GM20000 (cell line): ENCODE results near the gene SHOX.

Experiments used
- DNase-seq: peaks from one replicate; pipeline ENCODE4 v3.0.0; 2012; ENCODE audit warnings: low spot score
- TF ChIP-seq, protein P1 (sequence below): IDR thresholded peaks from 2 replicates; pipeline ENCODE4 v1.5.1; 2012; ENCODE audit warnings: mild to moderate bottlenecking, control low read depth; ENCODE audit errors: extremely low read depth, missing control alignments

Gene SHOX

GRCh38 chrX:643241-643595 lies 12.6 kb downstream of the SHOX start:
- TF ChIP-seq, protein P1, sequence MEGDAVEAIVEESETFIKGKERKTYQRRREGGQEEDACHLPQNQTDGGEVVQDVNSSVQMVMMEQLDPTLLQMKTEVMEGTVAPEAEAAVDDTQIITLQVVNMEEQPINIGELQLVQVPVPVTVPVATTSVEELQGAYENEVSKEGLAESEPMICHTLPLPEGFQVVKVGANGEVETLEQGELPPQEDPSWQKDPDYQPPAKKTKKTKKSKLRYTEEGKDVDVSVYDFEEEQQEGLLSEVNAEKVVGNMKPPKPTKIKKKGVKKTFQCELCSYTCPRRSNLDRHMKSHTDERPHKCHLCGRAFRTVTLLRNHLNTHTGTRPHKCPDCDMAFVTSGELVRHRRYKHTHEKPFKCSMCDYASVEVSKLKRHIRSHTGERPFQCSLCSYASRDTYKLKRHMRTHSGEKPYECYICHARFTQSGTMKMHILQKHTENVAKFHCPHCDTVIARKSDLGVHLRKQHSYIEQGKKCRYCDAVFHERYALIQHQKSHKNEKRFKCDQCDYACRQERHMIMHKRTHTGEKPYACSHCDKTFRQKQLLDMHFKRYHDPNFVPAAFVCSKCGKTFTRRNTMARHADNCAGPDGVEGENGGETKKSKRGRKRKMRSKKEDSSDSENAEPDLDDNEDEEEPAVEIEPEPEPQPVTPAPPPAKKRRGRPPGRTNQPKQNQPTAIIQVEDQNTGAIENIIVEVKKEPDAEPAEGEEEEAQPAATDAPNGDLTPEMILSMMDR: no peak
- DNase-seq: no peak

DNA sequence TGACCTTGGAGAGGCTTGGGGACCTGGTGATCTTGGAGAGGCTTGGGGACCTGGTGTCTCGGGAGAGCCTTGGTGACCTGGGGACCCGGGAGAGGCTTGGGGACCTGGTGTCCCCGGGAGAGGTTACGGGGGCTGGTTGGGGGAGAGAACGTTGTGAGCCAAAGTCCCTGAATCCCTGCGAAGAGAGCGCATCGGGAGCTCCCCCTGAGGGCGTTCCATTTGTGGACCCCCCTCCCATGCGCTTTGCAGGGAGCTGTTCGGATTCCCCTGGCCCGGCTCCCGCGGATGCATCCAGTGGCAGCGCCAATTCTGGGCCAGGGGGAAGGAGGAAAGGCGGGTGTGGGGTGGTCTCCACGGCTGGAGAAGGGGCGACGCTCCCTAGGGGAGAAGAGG lies 13.3 kb downstream of the SHOX start:
- peak; percentile 27 for DNase-seq
- TF ChIP-seq, protein P1: no peak

DNA sequence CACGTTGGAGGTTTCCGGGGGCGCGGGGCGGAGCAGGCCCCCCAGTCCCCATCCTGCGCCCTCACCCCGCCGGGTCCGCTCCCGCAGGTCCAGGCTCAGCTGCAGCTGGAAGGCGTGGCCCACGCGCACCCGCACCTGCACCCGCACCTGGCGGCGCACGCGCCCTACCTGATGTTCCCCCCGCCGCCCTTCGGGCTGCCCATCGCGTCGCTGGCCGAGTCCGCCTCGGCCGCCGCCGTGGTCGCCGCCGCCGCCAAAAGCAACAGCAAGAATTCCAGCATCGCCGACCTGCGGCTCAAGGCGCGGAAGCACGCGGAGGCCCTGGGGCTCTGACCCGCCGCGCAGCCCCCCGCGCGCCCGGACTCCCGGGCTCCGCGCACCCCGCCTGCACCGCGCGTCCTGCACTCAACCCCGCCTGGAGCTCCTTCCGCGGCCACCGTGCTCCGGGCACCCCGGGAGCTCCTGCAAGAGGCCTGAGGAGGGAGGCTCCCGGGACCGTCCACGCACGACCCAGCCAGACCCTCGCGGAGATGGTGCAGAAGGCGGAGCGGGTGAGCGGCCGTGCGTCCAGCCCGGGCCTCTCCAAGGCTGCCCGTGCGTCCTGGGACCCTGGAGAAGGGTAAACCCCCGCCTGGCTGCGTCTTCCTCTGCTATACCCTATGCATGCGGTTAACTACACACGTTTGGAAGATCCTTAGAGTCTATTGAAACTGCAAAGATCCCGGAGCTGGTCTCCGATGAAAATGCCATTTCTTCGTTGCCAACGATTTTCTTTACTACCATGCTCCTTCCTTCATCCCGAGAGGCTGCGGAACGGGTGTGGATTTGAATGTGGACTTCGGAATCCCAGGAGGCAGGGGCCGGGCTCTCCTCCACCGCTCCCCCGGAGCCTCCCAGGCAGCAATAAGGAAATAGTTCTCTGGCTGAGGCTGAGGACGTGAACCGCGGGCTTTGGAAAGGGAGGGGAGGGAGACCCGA lies 14.0 kb downstream of the SHOX start:
- peak; percentile 26 for DNase-seq
- TF ChIP-seq, protein P1: no peak

DNA sequence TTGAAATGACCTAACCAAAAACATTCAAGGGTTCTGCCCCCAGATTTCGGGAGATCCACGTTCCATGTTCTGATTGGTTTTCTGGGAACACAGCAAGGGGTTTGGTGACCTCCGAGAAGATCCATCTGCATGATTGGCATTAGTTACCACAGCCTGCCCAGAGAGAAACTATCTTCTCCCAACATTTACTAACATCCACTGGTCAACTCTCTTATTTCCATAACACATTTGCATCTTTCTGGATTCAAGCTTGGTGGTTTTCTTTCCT lies 15.6 kb downstream of the SHOX start:
- TF ChIP-seq, protein P1: no peak
- no peak for DNase-seq

GRCh38 chrX:646796-647195 lies 16.2 kb downstream of the SHOX start:
- no peak for DNase-seq
- TF ChIP-seq, protein P1: no peak

- DNase-seq: no peak
- TF ChIP-seq, protein P1: no peak
Observed at GRCh38 chrX:649166-649565, 18.6 kb downstream of the SHOX start.

DNA sequence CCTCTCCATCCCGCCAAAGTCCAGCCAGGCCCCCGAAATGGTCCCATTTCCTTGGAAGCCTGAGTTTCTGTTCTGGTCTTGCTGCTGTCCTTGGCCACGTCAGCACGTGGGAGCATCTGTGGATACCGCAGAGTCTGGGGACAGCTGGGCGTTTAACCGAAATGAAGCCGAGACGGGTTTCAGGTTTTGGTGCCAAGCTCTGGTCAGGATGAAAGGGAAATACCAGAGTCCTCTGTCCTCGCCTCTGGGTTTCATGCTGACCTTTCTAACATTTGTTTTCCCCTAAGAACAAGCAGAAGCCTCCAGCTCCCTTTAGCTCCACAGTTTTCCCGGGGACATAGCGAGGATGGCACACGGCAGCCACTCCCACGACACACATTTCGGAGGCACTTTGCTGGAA lies 19.7 kb downstream of the SHOX start:
- no peak for DNase-seq
- TF ChIP-seq, protein P1: no peak
